DND-41 (cell line): ENCODE measurements around the gene TMCC1.

Source experiments
- ATAC-seq: fragments of 200-7000 bp; cut with Tn5 transposase; 3 replicates; pipeline ENCODE4 v1.9.1; 2021; ENCODE audit warnings: low read depth; ENCODE audit not compliant: insufficient read depth
- DNase-seq: peaks from one replicate; pipeline ENCODE4 v3.0.0-alpha.2; 2020
- H2AFZ ChIP-seq: 2 replicates; pipeline ENCODE4 v1.6.0; 2012; ENCODE audit warnings: low read depth, low read length
- H3K27ac ChIP-seq: 2 replicates; pipeline ENCODE4 v1.5.1; 2012; ENCODE audit warnings: low read length, inconsistent platforms
- H3K27me3 ChIP-seq: fragments of 200-600 bp; sonication (generic); 2 replicates; pipeline ENCODE4 v1.6.0; 2012; ENCODE audit warnings: low read length, mild to moderate bottlenecking, inconsistent platforms; ENCODE audit not compliant: insufficient read depth, poor library complexity
- H3K36me3 ChIP-seq: 2 replicates; pipeline ENCODE4 v1.5.1; 2012; ENCODE audit warnings: low read length, inconsistent platforms; ENCODE audit not compliant: insufficient read depth
- H3K4me1 ChIP-seq: 2 replicates; pipeline ENCODE4 v1.5.1; 2012; ENCODE audit warnings: mild to moderate bottlenecking, low read length; ENCODE audit not compliant: insufficient read depth
- H3K4me2 ChIP-seq: 2 replicates; pipeline ENCODE4 v1.6.0; 2012; ENCODE audit warnings: mild to moderate bottlenecking, moderate library complexity, low read length, inconsistent platforms; ENCODE audit not compliant: insufficient read depth
- H3K4me3 ChIP-seq, 2 experiments: fragments of 200-600 bp in 1 of 2; shearing (Covaris generic) in 1 of 2; 2 replicates each; pipeline ENCODE4 v1.5.1; 2012 to 2016; ENCODE audit warnings: inconsistent platforms in 2 of 2, low read length in 2 of 2, mild to moderate bottlenecking in 2 of 2, low read depth in 1 of 2, moderate library complexity in 1 of 2
- H3K79me2 ChIP-seq: 2 replicates; pipeline ENCODE4 v1.6.0; 2012; ENCODE audit warnings: low read length, inconsistent platforms; ENCODE audit not compliant: insufficient read depth
- H3K9ac ChIP-seq: 2 replicates; pipeline ENCODE4 v1.6.0; 2012; ENCODE audit warnings: low read depth, mild to moderate bottlenecking, inconsistent platforms, low read length, moderate library complexity
- H3K9me3 ChIP-seq: 2 replicates; pipeline ENCODE4 v1.5.1; 2012; ENCODE audit warnings: low read length, moderate library complexity, mild to moderate bottlenecking, inconsistent platforms; ENCODE audit not compliant: insufficient read depth, severe bottlenecking
- H4K20me1 ChIP-seq: 2 replicates; pipeline ENCODE4 v1.6.0; 2012; ENCODE audit warnings: low read length; ENCODE audit not compliant: insufficient read depth
- CTCF ChIP-seq: IDR thresholded peaks from 2 replicates; pipeline ENCODE4 v1.5.1; 2012; ENCODE audit warnings: borderline replicate concordance, low read length, moderate library complexity, mild to moderate bottlenecking; ENCODE audit not compliant: poor library complexity, severe bottlenecking; ENCODE audit errors: extremely low read depth
- EZH2 ChIP-seq: IDR thresholded peaks from 3 replicates; pipeline ENCODE4 v1.6.1; 2012; ENCODE audit warnings: borderline replicate concordance, low read depth, mild to moderate bottlenecking, moderate library complexity, low read length, inconsistent platforms; ENCODE audit not compliant: severe bottlenecking

TMCC1 gene

GRCh38 chr3:129617381-129618185 is 275.9 kb downstream of the TMCC1 start:
- Histone ChIP-seq H3K4me3 (no peak overlapping the region), H3K27ac (no peak overlapping the region), H3K4me1 (no peaks in the 10 kb centered on the region), H3K4me2 (no peak overlapping the region), H3K27me3 (no peaks in the 10 kb centered on the region), H3K9me3 (no peaks in the 10 kb centered on the region), H3K79me2 (no peaks in the 10 kb centered on the region), H4K20me1 (no peaks in the 10 kb centered on the region), H2AFZ (no peak overlapping the region), H3K36me3 (no peaks in the 10 kb centered on the region), H3K9ac (no peak overlapping the region)
- DNase-seq (no peak), ATAC-seq (no peak)
- TF ChIP-seq EZH2 (no peak), CTCF (no peak)

GRCh38 chr3:129616713-129617112 is 276.8 kb downstream of the TMCC1 start:
- TF ChIP-seq CTCF (no peak), EZH2 (no peak)
- H2AFZ ChIP-seq: no peak overlapping the region
- H3K27ac ChIP-seq: no peak overlapping the region
- no peaks in the 10 kb centered on the region for H3K36me3 ChIP-seq
- ATAC-seq (no peak), DNase-seq (no peak)
- H3K4me1 ChIP-seq: no peaks in the 10 kb centered on the region
- no peaks in the 10 kb centered on the region for H3K79me2 ChIP-seq
- no peaks in the 10 kb centered on the region for H3K9me3 ChIP-seq
- H4K20me1 ChIP-seq: no peaks in the 10 kb centered on the region
- H3K4me2 ChIP-seq: no peak overlapping the region
- no peak overlapping the region for H3K9ac ChIP-seq
- H3K27me3 ChIP-seq: no peaks in the 10 kb centered on the region
- no peak overlapping the region for H3K4me3 ChIP-seq

- Histone ChIP-seq H3K9ac (no peak overlapping the region), H3K9me3 (no peaks in the 10 kb centered on the region), H3K4me3 (no peak overlapping the region), H3K27ac (no peak overlapping the region), H3K4me2 (no peak overlapping the region), H3K4me1 (no peaks in the 10 kb centered on the region), H3K27me3 (no peaks in the 10 kb centered on the region), H3K79me2 (no peaks in the 10 kb centered on the region), H4K20me1 (no peaks in the 10 kb centered on the region), H3K36me3 (no peaks in the 10 kb centered on the region), H2AFZ (no peak overlapping the region)
- ATAC-seq: no peak
- TF ChIP-seq CTCF (no peak), EZH2 (no peak)
- no peak for DNase-seq
Measured at GRCh38 chr3:129616291-129616690, 277.2 kb downstream of the TMCC1 start.
